ENCODE measurements around the gene IDS. TPM values are rescaled to one million over a fixed set of nuclear protein-coding genes. Genes with fewer than 3 reads are reported as not detected.

Gene IDS
- total and polyA plus RNA-seq, 7 donors: 31.3 to 97.2 (median 71.3) TPM

DNA sequence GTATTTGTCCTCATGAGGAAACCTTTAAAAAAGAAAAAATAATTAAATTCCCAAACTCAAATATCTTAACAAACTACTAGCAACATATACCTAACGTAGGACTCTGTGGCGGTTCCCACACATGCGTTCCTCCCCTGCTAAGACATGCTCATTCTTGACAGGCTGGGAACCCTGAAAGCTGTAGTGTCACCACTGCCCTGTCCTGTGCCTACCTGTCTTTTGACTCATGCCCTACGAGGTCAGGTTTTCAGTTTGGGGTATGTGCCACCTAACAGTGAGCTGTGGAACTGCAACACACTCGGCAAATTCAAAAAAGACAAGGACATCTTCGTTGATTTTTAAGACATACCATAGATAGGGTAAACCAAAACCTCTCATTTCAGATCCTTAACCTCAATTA, 17.8 kb downstream of the IDS start:
- 80 to 85% methylated on average over 6 of the region's 6 CpGs for WGBS, 2 donors
- intact Hi-C loops (cut with DNase I): no loop called here
- Histone ChIP-seq H3K4me1 (no peaks in the 10 kb centered on the region), H3K27ac (no peak overlapping the region), H3K9me3 (no peaks in the 10 kb centered on the region), H3K27me3 (no peaks in the 10 kb centered on the region), H3K4me3 (no peak overlapping the region), H3K36me3 (peaks cover 0 to 59% (median 10%) of the 10 kb centered on the region in 4 donors)
- DNase-seq: no peak
- TF ChIP-seq, protein P1, sequence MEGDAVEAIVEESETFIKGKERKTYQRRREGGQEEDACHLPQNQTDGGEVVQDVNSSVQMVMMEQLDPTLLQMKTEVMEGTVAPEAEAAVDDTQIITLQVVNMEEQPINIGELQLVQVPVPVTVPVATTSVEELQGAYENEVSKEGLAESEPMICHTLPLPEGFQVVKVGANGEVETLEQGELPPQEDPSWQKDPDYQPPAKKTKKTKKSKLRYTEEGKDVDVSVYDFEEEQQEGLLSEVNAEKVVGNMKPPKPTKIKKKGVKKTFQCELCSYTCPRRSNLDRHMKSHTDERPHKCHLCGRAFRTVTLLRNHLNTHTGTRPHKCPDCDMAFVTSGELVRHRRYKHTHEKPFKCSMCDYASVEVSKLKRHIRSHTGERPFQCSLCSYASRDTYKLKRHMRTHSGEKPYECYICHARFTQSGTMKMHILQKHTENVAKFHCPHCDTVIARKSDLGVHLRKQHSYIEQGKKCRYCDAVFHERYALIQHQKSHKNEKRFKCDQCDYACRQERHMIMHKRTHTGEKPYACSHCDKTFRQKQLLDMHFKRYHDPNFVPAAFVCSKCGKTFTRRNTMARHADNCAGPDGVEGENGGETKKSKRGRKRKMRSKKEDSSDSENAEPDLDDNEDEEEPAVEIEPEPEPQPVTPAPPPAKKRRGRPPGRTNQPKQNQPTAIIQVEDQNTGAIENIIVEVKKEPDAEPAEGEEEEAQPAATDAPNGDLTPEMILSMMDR (IDR thresholded peaks at IDR 0.05): no peak
- TF ChIP-seq POLR2A (IDR thresholded peaks at IDR 0.05) (no peak), EP300 (IDR thresholded peaks at IDR 0.05) (no peak), POLR2AphosphoS5 (IDR thresholded peaks at IDR 0.05) (no peak)

DNA sequence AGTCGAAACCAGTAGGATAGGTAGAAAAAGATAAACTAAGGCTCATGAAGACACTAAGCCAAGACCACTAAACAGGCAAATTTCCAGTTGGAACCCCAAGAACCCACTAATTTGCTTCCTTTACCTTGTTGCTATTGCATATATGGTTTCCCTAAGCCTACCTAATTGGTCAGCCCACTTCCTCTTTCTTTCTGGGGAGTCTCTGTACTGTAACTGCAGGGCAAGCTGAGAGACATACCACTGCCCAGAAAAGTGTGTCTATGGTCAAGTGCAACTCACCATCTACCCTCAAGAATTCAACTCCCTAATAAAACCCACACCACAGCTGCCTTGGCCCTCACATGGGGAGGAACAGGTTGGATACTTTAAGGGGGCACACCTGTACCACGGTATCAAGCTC, 28.6 kb downstream of the IDS start:
- H3K27ac ChIP-seq: no peak overlapping the region
- no peaks in the 10 kb centered on the region for H3K27me3 ChIP-seq
- intact Hi-C loops (cut with DNase I): no loop called here
- peaks cover 0 to 5% (median 0%) of the 10 kb centered on the region in 4 donors for H3K36me3 ChIP-seq
- H3K4me3 ChIP-seq: no peak overlapping the region
- H3K9me3 ChIP-seq: no peaks in the 10 kb centered on the region
- H3K4me1 ChIP-seq: no peaks in the 10 kb centered on the region
- 92 to 96% methylated on average over 2 of the region's 2 CpGs for WGBS, 2 donors
- no peak for TF ChIP-seq POLR2A (IDR thresholded peaks at IDR 0.05)
- TF ChIP-seq EP300 (IDR thresholded peaks at IDR 0.05): no peak
- TF ChIP-seq, protein P1 (IDR thresholded peaks at IDR 0.05): no peak
- TF ChIP-seq POLR2AphosphoS5 (IDR thresholded peaks at IDR 0.05): no peak
- DNase-seq: no peak

DNA sequence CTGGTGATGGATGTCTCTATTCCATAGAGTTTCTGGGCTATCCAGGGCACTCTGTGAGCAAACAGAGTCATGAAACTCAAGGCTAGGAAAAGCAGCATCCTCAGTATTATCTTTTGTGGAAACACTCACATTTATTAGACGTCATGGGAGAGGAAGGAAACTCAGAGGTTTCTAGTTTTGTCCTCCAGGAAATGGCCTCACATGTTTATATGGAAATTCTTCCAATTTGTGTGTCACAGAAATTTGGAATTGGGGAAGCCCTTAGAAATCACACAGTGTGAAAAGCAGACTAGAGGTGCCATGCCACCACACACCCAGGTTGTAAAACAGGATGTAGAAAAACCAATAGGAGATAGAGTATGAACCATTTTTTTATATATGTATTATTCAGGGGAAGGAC, 31.1 kb downstream of the IDS start:
- H3K4me3 ChIP-seq: no peak overlapping the region
- DNase-seq: no peak
- 57 to 74% methylated on average over 1 of the region's 1 CpG for WGBS, 2 donors
- no peaks in the 10 kb centered on the region for H3K9me3 ChIP-seq
- TF ChIP-seq EP300 (IDR thresholded peaks at IDR 0.05) (no peak), POLR2A (IDR thresholded peaks at IDR 0.05) (no peak), POLR2AphosphoS5 (IDR thresholded peaks at IDR 0.05) (no peak)
- TF ChIP-seq, protein P1 (IDR thresholded peaks at IDR 0.05): no peak
- H3K36me3 ChIP-seq: no peaks in the 10 kb centered on the region
- no peak overlapping the region for H3K27ac ChIP-seq
- no peaks in the 10 kb centered on the region for H3K4me1 ChIP-seq
- intact Hi-C loops (cut with DNase I): no loop called here
- H3K27me3 ChIP-seq: no peaks in the 10 kb centered on the region

DNA sequence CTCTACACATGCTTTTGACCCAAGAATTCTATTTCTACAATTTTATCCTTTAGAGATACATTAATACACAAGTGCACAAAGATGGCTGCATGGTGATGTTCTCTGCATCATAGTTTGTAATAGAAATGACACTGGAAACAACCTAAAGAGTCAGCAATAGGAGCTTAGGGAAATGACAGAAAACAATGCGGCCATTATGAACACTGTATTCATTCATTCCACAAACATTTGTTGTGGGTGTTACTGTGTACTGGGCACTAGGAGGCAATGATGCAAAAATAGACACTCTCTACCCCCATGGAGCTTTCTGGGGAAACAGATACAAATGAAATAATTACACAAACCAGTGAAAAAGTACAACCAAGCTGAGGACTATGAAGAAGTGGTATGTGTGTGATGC, 32.0 kb downstream of the IDS start:
- DNase-seq: no peak
- 90 to 94% methylated on average over 1 of the region's 1 CpG for WGBS, 2 donors
- intact Hi-C loops (cut with DNase I): no loop called here
- Histone ChIP-seq H3K4me1 (no peaks in the 10 kb centered on the region), H3K9me3 (no peaks in the 10 kb centered on the region), H3K36me3 (no peaks in the 10 kb centered on the region), H3K27me3 (no peaks in the 10 kb centered on the region), H3K27ac (no peak overlapping the region), H3K4me3 (no peak overlapping the region)
- no peak for TF ChIP-seq POLR2A (IDR thresholded peaks at IDR 0.05)
- TF ChIP-seq, protein P1 (IDR thresholded peaks at IDR 0.05): no peak
- TF ChIP-seq EP300 (IDR thresholded peaks at IDR 0.05): no peak
- TF ChIP-seq POLR2AphosphoS5 (IDR thresholded peaks at IDR 0.05): no peak

DNA sequence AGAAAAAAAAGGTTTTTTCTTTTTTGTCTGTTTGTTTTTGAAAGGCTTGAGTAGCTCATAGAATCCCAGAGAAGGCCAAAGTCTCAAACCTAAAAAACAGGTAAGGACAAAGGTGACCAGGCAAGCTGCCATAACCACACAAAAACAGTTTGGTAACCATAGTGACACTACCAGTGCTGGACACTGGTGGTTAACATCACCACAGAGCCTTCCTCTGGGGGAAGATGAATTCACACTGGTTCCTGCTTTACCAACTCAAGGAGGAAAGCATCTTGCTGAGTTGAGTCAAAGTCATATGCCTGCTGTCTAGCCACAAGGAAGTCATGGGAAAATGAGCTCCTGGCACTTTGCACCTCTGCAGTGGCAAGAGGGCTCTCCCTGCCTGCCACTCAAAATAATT, 32.5 kb downstream of the IDS start:
- no peaks in the 10 kb centered on the region for H3K9me3 ChIP-seq
- H3K27ac ChIP-seq: no peak overlapping the region
- H3K4me1 ChIP-seq: no peaks in the 10 kb centered on the region
- no peaks in the 10 kb centered on the region for H3K36me3 ChIP-seq
- H3K4me3 ChIP-seq: no peak overlapping the region
- no peak for DNase-seq
- intact Hi-C loops (cut with DNase I): no loop called here
- no peak for TF ChIP-seq EP300 (IDR thresholded peaks at IDR 0.05)
- TF ChIP-seq, protein P1 (IDR thresholded peaks at IDR 0.05): no peak
- TF ChIP-seq POLR2A (IDR thresholded peaks at IDR 0.05): no peak
- TF ChIP-seq POLR2AphosphoS5 (IDR thresholded peaks at IDR 0.05): no peak
- no peaks in the 10 kb centered on the region for H3K27me3 ChIP-seq

All from sigmoid colon (tissue), 7 donors.